Medulla oblongata (tissue), 1 donor: Measurements from ENCODE around the gene MMD.

Experiments
- DNase-seq: peaks from one replicate; pipeline ENCODE4 v3.0.0-alpha.2; 2015; ENCODE audit errors: extremely low spot score

MMD gene

GRCh38 chr17:55348749-55349354 is 72.8 kb downstream of the MMD start:
- peak; percentile 71 for DNase-seq

- DNase-seq, result no peak
Measured at GRCh38 chr17:55347341-55347740, 74.3 kb downstream of the MMD start.

- DNase-seq, result no peak
Measured at GRCh38 chr17:55346658-55347057, 75.0 kb downstream of the MMD start.

GRCh38 chr17:55345132-55345531 is 76.5 kb downstream of the MMD start:
- no peak for DNase-seq

- no peak for DNase-seq
Measured at GRCh38 chr17:55344514-55344997, 77.1 kb downstream of the MMD start.

GRCh38 chr17:55343900-55344513 is 77.6 kb downstream of the MMD start:
- DNase-seq, result no peak

GRCh38 chr17:55342800-55343585 is 78.6 kb downstream of the MMD start:
- no peak for DNase-seq
